Measurements from ENCODE around the gene GNGT1.
"Not testable (repeated sequence)": the region's sequence is repeated elsewhere in the genome, so short reads cannot be mapped to it uniquely, and the experiment has no call there.

Gene GNGT1

GRCh38 chr7:93910076-93910994, 4.0 kb downstream of the GNGT1 start:
- no peak for DNase-seq (ENCODE audit: low spot score)

GRCh38 chr7:93911242-93911641, 4.9 kb downstream of the GNGT1 start:
- DNase-seq (ENCODE audit: low spot score) = not testable (repeated sequence)

GRCh38 chr7:93911661-93912060, 5.3 kb downstream of the GNGT1 start:
- not testable (repeated sequence) for DNase-seq (ENCODE audit: low spot score)

DNA sequence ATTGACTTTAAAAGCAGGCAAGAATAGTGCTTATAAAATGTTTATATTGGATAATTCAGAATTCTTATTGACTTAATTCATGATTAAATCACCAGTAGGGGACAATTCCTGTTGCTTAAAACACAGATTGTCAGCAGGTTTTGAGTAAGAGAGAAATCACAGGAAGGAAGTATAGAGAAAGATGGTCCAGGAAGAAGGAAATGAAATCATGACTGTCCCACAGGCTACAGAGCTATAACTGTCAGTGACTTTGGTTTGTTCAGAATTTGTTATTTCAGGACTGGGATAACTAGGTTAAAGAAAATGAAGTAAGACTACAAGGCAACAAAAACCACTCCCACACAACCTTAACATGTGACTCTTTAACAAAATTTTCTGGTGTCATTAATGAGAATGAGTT, 6.8 kb downstream of the GNGT1 start:
- DNase-seq (ENCODE audit: low spot score) = no peak

DNA sequence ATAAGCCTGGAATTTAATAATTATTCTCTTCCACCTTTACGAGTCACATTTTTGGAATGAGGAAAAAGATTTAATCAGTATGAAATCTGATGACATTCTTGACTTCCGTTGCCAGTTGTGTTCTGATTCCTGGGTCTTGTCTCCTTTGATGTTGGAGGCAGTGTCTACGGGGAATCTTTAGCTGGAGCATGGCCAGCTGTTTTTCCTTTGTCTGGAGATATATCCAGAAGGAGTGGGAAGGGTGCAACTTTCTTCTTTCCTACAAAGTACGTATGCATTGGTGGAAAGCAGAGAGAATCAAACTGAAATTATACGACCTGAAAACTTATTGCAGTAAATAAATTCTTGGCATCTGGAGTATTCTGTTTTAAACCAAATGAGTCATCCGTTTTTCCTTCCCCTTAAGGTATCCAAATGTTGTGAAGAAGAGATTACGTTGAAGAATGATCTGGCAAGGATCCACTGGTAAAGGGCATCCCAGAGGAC, 8.3 kb downstream of the GNGT1 start:
- no peak for DNase-seq (ENCODE audit: low spot score)

DNA sequence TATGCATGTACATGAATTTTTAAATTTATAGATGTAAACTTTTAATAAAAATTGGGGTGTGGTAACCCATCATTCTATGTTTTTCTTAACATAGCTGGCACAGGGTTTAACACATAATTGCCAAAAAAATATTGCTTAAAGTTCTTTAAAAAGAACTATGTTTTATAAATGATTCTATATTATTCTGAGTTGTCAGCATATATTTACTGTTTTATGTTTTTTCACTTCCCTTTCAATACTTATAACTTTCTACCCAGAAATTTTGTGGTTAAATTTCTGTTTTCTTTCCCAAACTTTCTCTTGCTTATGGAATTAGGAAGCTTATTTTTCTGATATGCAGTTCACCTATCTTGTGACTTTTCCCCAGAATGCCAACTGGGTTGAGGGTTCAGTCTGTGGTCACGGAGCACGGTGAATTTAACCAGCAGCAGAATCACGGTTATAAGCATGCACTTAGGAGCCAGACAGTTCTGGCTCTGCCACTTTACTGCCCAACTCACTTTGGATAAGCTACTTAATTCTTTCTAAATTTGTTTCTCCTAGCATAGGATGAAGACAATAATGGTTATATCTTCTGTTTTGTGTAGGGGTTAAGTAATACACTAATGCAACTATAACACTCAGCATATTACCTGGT, 9.0 kb downstream of the GNGT1 start:
- not testable (repeated sequence) for DNase-seq (ENCODE audit: low spot score)

DNA sequence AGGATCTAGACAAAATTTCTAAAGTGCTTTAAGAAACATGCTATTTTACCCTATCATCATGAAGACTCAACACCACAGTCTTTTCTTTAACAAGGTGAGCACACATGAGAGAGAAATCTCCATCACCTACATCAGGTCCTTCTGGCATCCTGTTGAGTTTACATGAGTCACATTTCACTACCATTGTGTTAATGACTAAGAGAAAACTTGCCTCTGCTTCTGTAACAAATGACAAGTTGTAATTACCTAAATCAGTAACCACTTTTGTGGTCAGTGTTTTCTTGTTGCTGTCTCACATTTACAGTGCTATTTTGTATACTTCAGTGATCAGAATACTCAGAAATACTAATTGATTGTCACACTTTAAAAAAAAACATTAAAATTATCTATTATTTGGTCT, 9.5 kb downstream of the GNGT1 start:
- not testable (repeated sequence) for DNase-seq (ENCODE audit: low spot score)

- DNase-seq (ENCODE audit: low spot score) = not testable (repeated sequence)
Observed at GRCh38 chr7:93916315-93916714, 9.9 kb downstream of the GNGT1 start.

- DNase-seq (ENCODE audit: low spot score) = no peak
Observed at GRCh38 chr7:93920496-93921182, 14.3 kb downstream of the GNGT1 start.

DNA sequence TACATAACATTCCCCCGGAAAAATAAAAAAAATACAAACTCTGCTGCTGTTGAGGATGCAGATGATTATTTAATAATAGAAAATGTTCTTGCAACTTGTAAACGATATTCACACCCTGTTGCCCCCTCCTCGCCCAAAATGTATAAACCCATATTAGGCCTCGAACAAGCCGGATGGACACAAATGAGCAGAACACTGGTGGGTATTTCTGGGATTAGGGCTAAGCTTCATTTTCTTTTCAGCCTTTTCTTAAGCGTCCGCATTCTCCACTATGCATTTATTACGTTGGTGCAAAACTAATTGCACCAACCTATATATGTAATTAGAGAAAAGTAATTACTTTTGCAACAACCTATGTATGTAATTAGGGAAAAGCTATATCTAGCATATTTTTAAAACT, 14.8 kb downstream of the GNGT1 start:
- no peak for DNase-seq (ENCODE audit: low spot score)

GRCh38 chr7:93921607-93922566, 15.5 kb downstream of the GNGT1 start, which contains the start of gene GNG11:
Gene GNG11 (plus strand): TSS chr7:93921735. CDS start chr7:93922138, 403 bp downstream.
- DNase-seq (ENCODE audit: low spot score) = no peak

- no peak for DNase-seq (ENCODE audit: low spot score)
Observed at GRCh38 chr7:93923296-93923695, 16.9 kb downstream of the GNGT1 start.

- no peak for DNase-seq (ENCODE audit: low spot score)
Observed at GRCh38 chr7:93923942-93924341, 17.6 kb downstream of the GNGT1 start.

DNA sequence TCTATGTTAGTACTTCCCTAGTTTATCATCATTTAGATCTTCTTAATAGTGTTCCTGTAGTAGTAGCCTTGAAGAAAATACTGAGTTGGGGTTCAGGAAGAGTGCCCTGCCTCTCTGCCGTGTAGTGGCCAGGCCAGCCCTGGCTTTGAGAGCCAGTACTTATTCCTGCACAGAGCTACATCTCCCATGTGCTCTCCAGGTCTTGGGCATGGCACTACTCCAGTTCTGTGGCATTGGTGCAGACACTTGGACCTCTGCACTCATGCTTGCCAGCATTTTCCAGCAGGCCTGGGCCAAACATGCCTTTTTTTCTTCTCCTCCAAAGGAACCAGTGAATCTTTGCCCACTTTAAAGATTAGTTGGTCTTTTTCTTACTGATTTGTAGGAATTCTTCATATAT, 20.4 kb downstream of the GNGT1 start:
- no peak for DNase-seq (ENCODE audit: low spot score)

- DNase-seq (ENCODE audit: low spot score) = no peak
Observed at GRCh38 chr7:93927585-93927984, 21.2 kb downstream of the GNGT1 start.

DNA sequence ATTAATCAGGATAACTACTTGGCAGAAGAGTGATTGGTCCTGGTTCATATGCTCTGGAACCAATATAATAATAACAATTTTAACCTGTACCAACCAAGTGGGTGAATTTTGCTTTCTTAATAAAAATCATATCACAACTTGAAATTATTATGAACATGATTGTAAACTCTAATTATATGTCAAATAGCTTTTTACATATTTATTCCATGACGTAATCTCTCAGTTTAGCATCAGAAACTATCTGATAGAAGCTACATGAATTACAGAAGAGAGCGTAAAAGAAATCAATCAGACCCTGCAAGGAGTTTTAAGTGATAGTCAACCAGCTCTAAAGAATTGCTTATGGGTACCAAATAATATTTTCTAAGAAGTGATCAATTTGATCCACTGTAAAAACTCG, 25.3 kb downstream of the GNGT1 start:
- DNase-seq (ENCODE audit: low spot score) = no peak

GRCh38 chr7:93933156-93933555, 26.8 kb downstream of the GNGT1 start:
- no peak for DNase-seq (ENCODE audit: low spot score)

GRCh38 chr7:93935102-93935501, 28.7 kb downstream of the GNGT1 start:
- DNase-seq (ENCODE audit: low spot score) = no peak

DNA sequence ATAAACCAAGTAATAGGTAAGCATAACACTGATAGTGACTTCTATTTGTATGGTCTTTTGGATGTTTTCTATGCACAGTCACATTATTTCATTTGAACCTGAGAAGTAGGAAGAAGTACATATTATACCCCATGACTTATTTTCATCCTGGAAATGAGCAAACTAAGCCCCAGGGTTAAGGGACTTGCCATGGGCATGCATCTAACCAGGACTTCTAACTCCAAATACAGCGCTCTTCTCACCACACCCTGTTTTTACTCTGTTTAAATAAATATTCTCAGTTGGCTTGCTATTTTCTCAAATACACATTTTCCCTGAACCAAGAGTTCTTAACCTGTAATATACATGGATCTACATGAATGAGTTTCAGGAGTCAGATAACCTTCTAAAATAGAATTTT, 31.5 kb downstream of the GNGT1 start:
- DNase-seq (ENCODE audit: low spot score) = no peak

- DNase-seq (ENCODE audit: low spot score) = no peak
Observed at GRCh38 chr7:93938293-93938692, 31.9 kb downstream of the GNGT1 start.

- DNase-seq (ENCODE audit: low spot score) = no peak
Observed at GRCh38 chr7:93941945-93942344, 35.6 kb downstream of the GNGT1 start.

Measured in NAMALWA (cell line).